ENCODE results near the gene NFKB2. TPM values are rescaled to one million over a fixed set of nuclear protein-coding genes. Genes with fewer than 3 reads are reported as not detected.
A peak's percentile ranks its signal among the peaks of the same experiment; 100 is the strongest.

NFKB2 gene
- total RNA-seq, 2 experiments from 2014 or later = 240 to 256 TPM

DNA sequence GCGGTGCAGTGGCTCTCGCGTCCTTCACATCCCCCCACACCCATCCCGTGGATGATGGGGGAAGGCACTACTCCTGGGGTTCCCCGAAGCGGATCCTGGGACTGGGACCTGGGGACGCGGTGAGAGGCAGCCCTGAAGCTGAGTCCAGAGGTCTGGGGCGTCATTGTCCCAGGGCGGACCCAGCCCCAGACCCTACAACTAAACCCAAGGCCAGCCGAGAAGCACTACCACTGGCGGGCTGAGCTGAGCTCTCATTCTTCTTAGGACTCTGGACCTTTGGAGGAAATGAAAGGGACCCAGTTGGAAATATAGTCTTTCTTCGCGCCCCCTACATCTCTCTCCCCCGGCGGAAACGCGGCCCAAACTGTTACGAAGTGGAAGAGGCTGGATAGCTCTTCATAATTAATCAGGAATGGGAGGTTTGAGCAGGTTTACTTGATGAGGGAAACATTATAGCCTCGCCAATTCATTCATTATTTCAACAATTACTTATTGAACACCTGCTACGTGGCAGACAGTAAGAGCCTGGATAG is 24.7 kb downstream of the NFKB2 start:
- Mint-ChIP-seq H3K9me3 (no peaks in the 10 kb centered on the region), H3K36me3 (ENCODE audit: low read depth) (peaks cover 27% of the 10 kb centered on the region), H3K4me1 (ENCODE audit: low read depth) (peaks cover 34% of the 10 kb centered on the region), H3K27ac (peak overlapping the region; percentile 97), H3K27me3 (peaks cover 30% of the 10 kb centered on the region), H3K4me3 (peak overlapping the region; percentile 99)
- Histone ChIP-seq H3K4me3 (ENCODE audit: low read length) (peak overlapping the region; percentile 83), H3K4me1 (ENCODE audit: insufficient read depth, low read length) (peaks cover 47% of the 10 kb centered on the region), H3K9me3 (ENCODE audit: control insufficient read depth in 1 of 2, insufficient read depth in 1 of 2, low read length in 2 of 2) (peaks cover 0 to 11% of the 10 kb centered on the region in 2 experiments), H3K36me3 (ENCODE audit: insufficient read depth, low read length) (peaks cover 15% of the 10 kb centered on the region), H3K27me3 (ENCODE audit: control insufficient read depth in 1 of 2, insufficient read depth in 2 of 2, low read length in 2 of 2) (peaks cover 22% of the 10 kb centered on the region in 2 experiments), H3K27ac (ENCODE audit: low read depth in 1 of 2, low read length in 2 of 2) (peak overlapping the region; percentile 65 to 82)
- DNase-seq = peak in 1 of 14 experiments; percentile 51
- CTCF ChIA-PET = interaction anchor here (0.7 to 3.9 kb wide), 8 partner anchors 12 to 83 kb away, joined by 4 to 26 read pairs (median 4); partner anchors contain the start of genes C10orf95, CUEDC2, NFKB2 and SUFU
- TF ChIP-seq, protein P1, sequence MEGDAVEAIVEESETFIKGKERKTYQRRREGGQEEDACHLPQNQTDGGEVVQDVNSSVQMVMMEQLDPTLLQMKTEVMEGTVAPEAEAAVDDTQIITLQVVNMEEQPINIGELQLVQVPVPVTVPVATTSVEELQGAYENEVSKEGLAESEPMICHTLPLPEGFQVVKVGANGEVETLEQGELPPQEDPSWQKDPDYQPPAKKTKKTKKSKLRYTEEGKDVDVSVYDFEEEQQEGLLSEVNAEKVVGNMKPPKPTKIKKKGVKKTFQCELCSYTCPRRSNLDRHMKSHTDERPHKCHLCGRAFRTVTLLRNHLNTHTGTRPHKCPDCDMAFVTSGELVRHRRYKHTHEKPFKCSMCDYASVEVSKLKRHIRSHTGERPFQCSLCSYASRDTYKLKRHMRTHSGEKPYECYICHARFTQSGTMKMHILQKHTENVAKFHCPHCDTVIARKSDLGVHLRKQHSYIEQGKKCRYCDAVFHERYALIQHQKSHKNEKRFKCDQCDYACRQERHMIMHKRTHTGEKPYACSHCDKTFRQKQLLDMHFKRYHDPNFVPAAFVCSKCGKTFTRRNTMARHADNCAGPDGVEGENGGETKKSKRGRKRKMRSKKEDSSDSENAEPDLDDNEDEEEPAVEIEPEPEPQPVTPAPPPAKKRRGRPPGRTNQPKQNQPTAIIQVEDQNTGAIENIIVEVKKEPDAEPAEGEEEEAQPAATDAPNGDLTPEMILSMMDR (IDR thresholded peaks at IDR 0.05) = no peak
- intact Hi-C loops (cut with DNase I, micrococcal nuclease) = loop anchor here (2.0 to 5.0 kb wide), 3 partner anchors 23 to 82 kb away; partner anchors contain the start of genes ACTR1A (in 1 of the 2), NFKB2 (in 1 of the 2) and SUFU (in 1 of the 2)
- no peak for ATAC-seq (ENCODE audit: poor library complexity)
- POLR2A ChIA-PET = interaction anchor here (0.6 to 5.6 kb wide), 17 partner anchors 10 to 602 kb away, joined by 3 to 94 read pairs (median 16); partner anchors contain the start of genes ACTR1A, C10orf95, CNNM2 and CUEDC2

DNA sequence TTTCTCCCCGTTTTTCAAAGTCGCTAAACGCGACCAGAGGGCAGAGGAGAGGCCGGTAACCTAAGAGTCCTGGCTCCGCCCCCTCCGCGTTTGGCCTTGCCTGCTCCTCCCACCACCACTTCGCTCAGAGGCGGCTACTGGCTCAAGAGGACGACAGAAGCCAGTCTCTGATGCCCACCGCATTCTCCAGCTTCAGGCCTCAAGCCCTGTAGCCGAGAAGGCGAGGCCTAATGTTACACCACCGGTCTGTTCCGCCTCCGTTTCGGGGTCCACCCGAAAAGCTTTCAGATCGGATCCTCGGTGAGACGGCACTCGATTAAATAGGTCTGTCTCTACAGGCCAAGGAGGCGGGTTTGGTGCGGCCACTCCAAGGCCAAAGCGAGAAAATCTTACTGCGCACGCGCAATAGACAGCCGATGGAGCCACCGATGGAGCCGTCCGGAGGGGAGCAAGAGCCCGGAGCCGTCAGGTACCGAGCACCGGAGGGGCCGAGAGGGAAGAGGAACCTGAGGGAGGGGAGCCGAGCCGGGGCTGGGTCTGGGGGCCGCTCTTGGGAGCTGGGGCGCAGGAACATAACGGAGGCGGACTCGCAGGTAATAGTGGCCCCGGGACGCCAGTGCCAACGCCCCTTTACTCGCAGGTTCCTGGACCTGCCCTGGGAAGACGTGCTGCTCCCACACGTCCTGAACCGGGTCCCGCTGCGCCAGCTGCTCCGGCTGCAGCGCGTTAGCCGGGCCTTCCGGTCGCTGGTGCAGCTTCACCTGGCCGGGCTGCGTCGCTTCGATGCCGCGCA is 25.4 kb downstream of the NFKB2 start, which contains the start of gene FBXL15:
FBXL15 (plus strand) TSS at position 123 of the 793 bp plus-strand sequence; CDS start at position 417, 294 bp downstream.
- Mint-ChIP-seq H3K9me3 (no peaks in the 10 kb centered on the region), H3K27me3 (peaks cover 25% of the 10 kb centered on the region), H3K4me3 (peak within 1 kb of the TSS; percentile 99), H3K36me3 (ENCODE audit: low read depth) (peaks cover 27% of the 10 kb centered on the region), H3K4me1 (ENCODE audit: low read depth) (peaks cover 34% of the 10 kb centered on the region), H3K27ac (peak within 1 kb of the TSS; percentile 97)
- ChIA-PET POLR2A (interaction anchor here (0.6 to 5.6 kb wide), 23 partner anchors 9 to 603 kb away, joined by 3 to 94 read pairs (median 6); partner anchors contain the start of genes ACTR1A, C10orf95, CNNM2 and CUEDC2), CTCF (interaction anchor here (0.7 to 3.9 kb wide), 9 partner anchors 11 to 190 kb away, joined by 3 to 26 read pairs (median 4); partner anchors contain the start of genes C10orf95, CUEDC2, NFKB2 and SUFU)
- DNase-seq = peak; percentile 85 to 97 (median 94)
- intact Hi-C loops (cut with DNase I, micrococcal nuclease) = loop anchor here (1.0 to 5.0 kb wide), 5 partner anchors 11 to 81 kb away; partner anchors contain the start of genes CUEDC2 (in 2 of the 2), ACTR1A (in 1 of the 2), NFKB2 (in 1 of the 2) and SUFU (in 1 of the 2)
- ATAC-seq (ENCODE audit: poor library complexity) = peak; percentile 76
- Histone ChIP-seq H3K36me3 (ENCODE audit: insufficient read depth, low read length) (peaks cover 16% of the 10 kb centered on the region), H3K9me3 (ENCODE audit: control insufficient read depth in 1 of 2, insufficient read depth in 1 of 2, low read length in 2 of 2) (peaks cover 0 to 11% of the 10 kb centered on the region in 2 experiments), H3K27me3 (ENCODE audit: control insufficient read depth in 1 of 2, insufficient read depth in 2 of 2, low read length in 2 of 2) (peaks cover 18 to 22% of the 10 kb centered on the region in 2 experiments), H3K27ac (ENCODE audit: low read depth in 1 of 2, low read length in 2 of 2) (peak within 1 kb of the TSS; percentile 65 to 82), H3K4me1 (ENCODE audit: insufficient read depth, low read length) (peaks cover 47% of the 10 kb centered on the region), H3K4me3 (ENCODE audit: low read length) (peak within 1 kb of the TSS; percentile 83)
- TF ChIP-seq, protein P1 (IDR thresholded peaks at IDR 0.05) = no peak

GRCh38 chr10:102421507-102421756 is 25.9 kb downstream of the NFKB2 start:
- Mint-ChIP-seq H3K4me1 (ENCODE audit: low read depth) (peaks cover 34% of the 10 kb centered on the region), H3K36me3 (ENCODE audit: low read depth) (peaks cover 31% of the 10 kb centered on the region), H3K27ac (peak overlapping the region; percentile 97), H3K9me3 (no peaks in the 10 kb centered on the region), H3K4me3 (peak overlapping the region; percentile 99), H3K27me3 (peaks cover 20% of the 10 kb centered on the region)
- Histone ChIP-seq H3K4me3 (ENCODE audit: low read length) (peak overlapping the region; percentile 83), H3K9me3 (ENCODE audit: control insufficient read depth in 1 of 2, insufficient read depth in 1 of 2, low read length in 2 of 2) (peaks cover 0 to 8% of the 10 kb centered on the region in 2 experiments), H3K36me3 (ENCODE audit: insufficient read depth, low read length) (peaks cover 18% of the 10 kb centered on the region), H3K4me1 (ENCODE audit: insufficient read depth, low read length) (peaks cover 47% of the 10 kb centered on the region), H3K27me3 (ENCODE audit: control insufficient read depth in 1 of 2, insufficient read depth in 2 of 2, low read length in 2 of 2) (peaks cover 12 to 21% of the 10 kb centered on the region in 2 experiments), H3K27ac (ENCODE audit: low read depth in 1 of 2, low read length in 2 of 2) (peak overlapping the region in 1 of 2 donors; percentile 65)
- intact Hi-C loops (cut with DNase I, micrococcal nuclease) = loop anchor here (1.0 to 5.0 kb wide), 5 partner anchors 11 to 81 kb away; partner anchors contain the start of genes CUEDC2 (in 2 of the 2), ACTR1A (in 1 of the 2), NFKB2 (in 1 of the 2) and SUFU (in 1 of the 2)
- no peak for ATAC-seq (ENCODE audit: poor library complexity)
- TF ChIP-seq, protein P1 (IDR thresholded peaks at IDR 0.05) = no peak
- ChIA-PET CTCF (interaction anchor here (0.7 to 3.9 kb wide), 11 partner anchors 8 to 191 kb away, joined by 3 to 26 read pairs (median 7); partner anchors contain the start of genes C10orf95, CUEDC2, NFKB2 and SUFU), POLR2A (interaction anchor here (0.8 to 5.6 kb wide), 18 partner anchors 9 to 603 kb away, joined by 3 to 94 read pairs (median 13); partner anchors contain the start of genes ACTR1A, C10orf95, CUEDC2 and NFKB2)
- DNase-seq = no peak
